Activated CD4-positive, CD25-positive, alpha-beta regulatory T cell (primary cell): ENCODE data around the gene OTOGL.
"Not testable (repeated sequence)": the region's sequence is repeated elsewhere in the genome, so short reads cannot be mapped to it uniquely, and the experiment has no call there.

Source experiments
- DNase-seq, 4 experiments: peaks; one replicate each; lab custom pipeline; 2025; lab: John Stamatoyannopoulos, UW

Gene OTOGL

DNA sequence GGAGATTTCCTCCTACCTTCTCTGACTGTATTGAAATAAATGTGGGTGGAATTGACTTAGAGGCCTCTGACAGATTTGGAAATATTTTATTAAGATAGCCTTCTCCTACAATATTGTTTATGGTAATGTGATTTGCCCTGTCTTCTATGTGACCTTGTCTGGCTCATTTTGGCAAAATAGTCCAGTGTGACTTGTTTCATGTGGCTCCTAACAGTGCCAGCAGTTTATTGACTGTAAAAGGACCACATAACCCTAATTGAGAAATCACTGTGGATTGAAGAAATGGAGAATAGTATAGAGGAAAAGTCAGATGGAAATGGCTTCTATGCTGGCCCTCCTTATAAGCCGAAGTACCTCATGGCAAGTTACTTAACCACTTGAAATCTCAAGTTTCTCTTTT lies 173.8 kb downstream of the OTOGL start:
- no peak for DNase-seq

GRCh38 chr12:80277732-80278131 lies 178.4 kb downstream of the OTOGL start:
- DNase-seq = no peak

- no peak for DNase-seq
These were observed 182.9 kb downstream of the OTOGL start for GRCh38 chr12:80282226-80282625.

DNA sequence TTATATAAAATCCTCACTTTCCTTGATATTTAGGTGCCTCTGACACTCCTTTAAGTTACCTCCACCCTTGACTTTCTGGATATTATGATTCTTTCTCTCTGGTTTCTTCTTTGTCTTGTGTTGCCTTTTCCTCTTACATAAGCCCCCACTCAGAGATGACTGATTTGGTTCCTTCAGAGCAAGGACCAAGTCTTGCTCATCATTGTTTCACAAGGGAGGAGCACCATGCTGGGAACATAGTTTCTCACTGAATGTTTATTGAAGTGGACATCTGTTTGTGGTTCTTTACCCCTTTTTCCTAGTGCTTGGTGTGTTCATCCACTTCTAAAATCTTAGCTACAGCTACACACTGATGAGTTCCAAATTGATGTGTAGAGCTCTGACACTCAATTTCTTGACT lies 183.4 kb downstream of the OTOGL start:
- no peak for DNase-seq

DNA sequence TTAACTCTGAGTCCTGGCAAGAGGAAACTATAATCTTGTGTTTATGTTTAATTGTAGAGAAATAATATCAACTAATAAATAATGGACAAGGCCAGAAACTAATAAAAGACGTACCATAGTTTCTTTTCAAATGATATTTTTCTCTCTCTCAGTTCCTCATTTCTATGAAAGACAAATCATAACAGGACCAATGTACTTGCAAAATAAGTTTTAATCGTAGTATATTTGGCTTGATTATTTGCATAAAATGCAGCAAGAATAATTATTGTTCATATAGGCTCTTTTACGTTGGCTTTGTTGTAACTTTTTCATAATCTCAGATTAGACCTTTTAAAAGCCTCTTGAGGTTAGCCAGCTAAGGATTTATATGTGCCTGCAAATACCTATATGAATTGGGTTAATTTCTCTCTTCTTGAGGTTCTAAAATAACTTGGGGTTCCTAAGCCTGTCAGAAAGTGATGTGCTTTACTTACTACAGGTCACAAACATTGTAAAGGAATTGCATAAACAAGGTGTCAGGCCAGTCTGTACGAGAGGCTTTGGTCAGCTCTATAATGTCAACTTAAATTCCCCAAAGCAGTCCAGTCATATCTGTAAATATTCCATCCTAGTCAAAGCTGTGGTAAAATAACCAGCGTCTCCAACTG lies 191.9 kb downstream of the OTOGL start:
- DNase-seq = no peak

DNA sequence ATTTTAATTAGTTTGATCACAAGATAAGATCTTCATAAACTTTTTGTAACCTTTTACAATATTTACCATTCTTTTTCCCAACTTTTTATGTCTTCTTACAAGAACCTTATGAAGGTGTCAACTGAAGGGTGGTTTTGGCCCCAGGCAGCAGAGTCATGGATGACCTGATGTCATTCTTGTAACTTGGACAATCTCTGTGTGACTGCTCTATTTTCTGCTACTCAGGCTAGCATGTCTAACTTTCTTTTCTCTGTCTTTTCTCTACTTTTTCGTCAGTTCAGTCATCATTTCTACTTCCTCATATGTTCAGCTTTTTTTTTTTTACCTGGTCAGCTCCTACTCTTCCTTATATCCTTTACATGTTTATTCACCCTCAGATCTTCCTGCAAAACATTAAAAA lies 194.0 kb downstream of the OTOGL start:
- DNase-seq = no peak

DNA sequence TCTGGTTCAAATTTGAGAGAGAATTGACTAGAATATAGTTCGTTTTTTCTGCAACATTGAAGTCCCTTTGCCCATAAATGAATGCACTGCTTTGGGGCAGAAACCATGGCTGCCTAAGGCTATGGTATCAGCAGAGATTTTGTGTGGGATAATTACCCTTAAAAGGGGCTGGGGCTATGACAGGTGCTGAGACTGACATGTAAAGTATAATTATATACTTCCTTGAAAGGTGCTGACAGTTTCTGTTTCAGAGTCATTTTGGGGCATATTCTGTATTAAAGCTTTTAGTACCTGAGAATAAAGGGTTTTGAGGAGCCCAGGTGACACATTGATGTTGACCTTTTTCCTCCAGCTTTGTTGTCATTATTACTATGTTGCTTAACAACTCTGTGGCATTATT lies 194.4 kb downstream of the OTOGL start:
- no peak for DNase-seq

GRCh38 chr12:80299219-80299618 lies 199.9 kb downstream of the OTOGL start:
- DNase-seq = no peak

- no peak for DNase-seq
These were observed 200.6 kb downstream of the OTOGL start for GRCh38 chr12:80299976-80300375.

DNA sequence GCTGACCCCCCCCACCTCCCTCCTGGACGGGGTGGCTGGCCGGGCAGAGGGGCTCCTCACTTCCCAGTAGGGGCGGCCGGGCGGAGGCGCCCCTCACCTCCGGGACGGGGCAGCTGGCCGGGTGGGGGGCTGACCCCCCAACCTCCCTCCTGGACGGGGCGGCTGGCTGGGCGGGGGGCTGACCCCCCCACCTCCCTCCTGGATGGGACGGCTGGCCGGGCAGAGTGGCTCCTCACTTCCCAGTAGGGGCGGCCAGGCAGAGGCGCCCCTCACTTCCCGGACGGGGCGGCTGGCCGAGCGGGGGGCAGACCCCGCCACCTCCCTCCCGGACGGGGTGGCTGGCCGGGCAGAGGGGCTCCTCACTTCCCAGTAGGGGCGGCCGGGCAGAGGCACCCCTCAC lies 208.1 kb downstream of the OTOGL start:
- not testable (repeated sequence) for DNase-seq

DNA sequence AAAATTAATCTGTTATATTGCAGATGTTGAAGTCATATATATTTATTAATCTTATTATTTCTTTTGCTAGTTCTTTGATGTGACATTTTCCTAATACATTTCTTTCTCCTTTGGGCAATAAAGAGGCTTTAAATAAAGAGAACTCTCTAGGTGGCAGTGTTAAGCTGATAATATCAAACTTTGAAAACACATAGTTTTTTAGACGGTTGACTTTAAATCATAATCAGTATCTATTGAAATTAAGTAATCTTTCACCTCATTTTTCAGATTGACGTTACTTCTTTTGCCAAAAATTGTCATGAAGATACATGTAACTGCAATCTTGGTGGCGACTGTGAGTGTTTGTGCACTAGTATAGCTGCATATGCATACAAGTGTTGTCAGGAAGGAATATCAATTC lies 213.9 kb downstream of the OTOGL start:
- no peak for DNase-seq

DNA sequence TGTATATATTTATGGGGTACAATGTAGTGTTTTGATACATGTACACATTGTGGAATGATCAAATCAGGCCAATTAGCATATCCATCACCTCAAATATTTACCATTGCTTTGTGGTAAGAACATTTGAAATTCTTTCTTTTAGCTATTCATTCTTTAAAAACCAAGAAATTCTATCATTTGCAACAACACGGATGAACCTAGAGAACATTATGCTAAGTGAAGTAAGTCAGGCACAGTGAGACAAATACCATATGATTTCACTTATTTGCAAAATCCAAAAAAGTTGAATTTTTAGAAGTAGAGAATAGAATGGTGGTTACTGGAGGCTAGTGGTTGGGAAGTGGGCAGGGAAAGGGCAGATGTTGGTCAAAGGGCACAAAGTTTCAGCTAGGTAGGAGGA lies 215.4 kb downstream of the OTOGL start:
- no peak for DNase-seq

GRCh38 chr12:80316222-80316621 lies 216.9 kb downstream of the OTOGL start:
- DNase-seq = no peak

DNA sequence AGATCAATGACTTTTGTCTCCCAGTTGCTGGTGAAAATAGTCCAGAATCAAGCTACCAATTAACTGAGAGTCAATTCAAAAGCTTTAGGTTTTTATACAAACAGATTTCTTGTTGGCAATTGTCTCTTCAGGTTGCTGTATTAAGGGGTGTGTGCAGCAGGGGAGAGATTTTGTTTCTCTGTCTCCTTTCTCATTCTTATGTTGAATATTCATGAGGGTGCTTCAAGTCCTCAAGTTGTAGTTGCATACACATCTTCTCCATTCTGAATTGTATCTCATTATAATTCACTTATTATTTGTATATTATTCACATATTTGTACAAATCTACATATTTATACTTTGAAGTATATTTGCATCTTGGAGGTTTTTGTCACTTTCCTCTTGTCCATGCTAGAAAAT lies 218.0 kb downstream of the OTOGL start:
- DNase-seq = no peak

GRCh38 chr12:80317899-80318298 lies 218.6 kb downstream of the OTOGL start:
- DNase-seq = no peak

DNA sequence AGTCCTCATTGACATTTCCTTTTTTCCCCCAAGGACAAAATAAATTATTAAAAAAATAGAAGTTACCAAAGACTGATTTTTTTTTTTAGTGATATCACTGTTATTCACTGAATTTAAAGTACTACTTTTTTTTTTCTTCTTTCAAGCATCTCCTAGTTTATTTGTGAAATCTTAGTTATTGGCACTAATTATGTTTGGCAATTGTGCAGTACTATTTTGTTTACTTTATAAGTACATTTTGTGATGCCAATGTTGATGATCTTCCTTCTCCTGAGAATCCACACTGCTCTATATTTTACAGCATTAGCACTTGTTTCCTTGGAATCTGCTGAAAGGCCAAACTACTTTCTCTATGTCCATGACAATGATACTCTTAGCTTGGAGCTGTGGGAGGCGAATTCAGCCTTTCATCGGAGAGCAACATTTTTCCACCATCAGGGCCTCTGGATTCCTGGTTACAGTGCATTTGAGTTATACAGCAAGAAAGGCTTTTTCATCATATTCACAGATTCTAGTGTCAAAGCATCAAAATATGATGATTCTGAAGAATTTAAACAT lies 220.9 kb downstream of the OTOGL start:
- no peak for DNase-seq

DNA sequence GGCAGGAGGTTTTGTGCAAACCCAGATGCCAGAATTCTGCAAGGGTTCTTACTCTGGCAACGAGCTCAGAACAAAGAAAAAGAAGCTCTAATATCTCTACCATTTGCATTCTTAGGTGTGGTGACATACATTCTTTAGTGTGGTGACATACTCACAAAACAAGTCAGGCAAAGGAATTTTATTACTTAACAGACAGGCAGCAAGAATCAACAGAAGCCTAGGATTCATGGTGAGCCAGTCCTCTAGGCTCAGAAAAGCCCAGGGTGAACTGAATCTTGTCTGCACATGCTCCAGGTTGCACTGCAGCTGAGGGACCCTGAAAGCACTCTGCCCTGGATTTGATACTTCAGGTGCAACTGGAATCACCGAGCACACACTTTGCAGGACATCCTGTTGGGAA lies 222.3 kb downstream of the OTOGL start:
- no peak for DNase-seq

GRCh38 chr12:80325167-80325959 lies 226.0 kb downstream of the OTOGL start:
- no peak for DNase-seq

- DNase-seq = no peak
These were observed 233.5 kb downstream of the OTOGL start for GRCh38 chr12:80332827-80333226.

- DNase-seq = no peak
These were observed 253.1 kb downstream of the OTOGL start for GRCh38 chr12:80352474-80352873.

GRCh38 chr12:80353254-80353653 lies 253.9 kb downstream of the OTOGL start:
- DNase-seq = no peak

DNA sequence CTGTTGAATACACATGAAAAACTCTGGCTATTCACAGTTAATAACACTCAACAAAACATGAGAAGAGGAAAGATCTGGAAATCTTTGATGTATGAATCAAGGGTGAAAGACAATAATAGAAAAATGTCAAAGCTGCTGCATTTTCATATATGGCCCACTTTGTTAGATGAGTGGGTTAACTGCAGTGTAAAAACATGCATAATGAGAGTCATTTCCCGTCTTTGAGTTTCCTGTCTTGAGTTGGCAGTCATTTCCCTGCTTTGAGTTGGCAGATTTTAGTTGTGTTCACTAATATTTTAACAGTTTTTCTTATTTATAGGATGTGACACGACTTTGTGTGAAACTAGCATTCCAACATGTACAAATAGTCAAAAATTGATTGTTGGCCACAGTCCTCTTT lies 256.8 kb downstream of the OTOGL start:
- no peak for DNase-seq

DNA sequence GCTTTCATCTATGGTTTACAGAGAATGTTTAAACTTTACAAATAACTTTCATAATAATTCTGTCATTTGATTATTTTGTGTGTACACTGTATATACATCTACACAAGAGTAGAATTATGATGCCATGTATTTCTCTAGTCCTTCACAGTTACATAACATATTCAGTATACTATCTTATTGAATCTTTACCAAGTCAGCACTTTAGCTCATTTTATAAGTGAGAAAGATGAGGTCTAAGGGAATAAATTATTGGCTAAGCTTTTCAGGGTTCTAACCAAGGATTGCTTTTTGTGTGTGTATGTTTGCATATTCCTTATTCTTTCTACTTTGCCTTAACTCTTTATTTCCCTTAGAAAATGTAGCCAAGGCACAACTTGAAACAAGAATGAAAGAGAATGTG lies 260.4 kb downstream of the OTOGL start:
- no peak for DNase-seq

- no peak for DNase-seq
These were observed 264.7 kb downstream of the OTOGL start for GRCh38 chr12:80364056-80364455.
